CD4-positive, alpha-beta T cell treated with Interleukin-6 at 100 ng/mL for 8 hours (primary cell): Measurements from ENCODE around the gene GTF3C2.
"Not testable (repeated sequence)": the region's sequence is repeated elsewhere in the genome, so short reads cannot be mapped to it uniquely, and the experiment has no call there.

Experiments used
- DNase-seq: peaks from one replicate; pipeline ENCODE4 v3.0.0-alpha.2; 2020; ENCODE audit warnings: mixed read lengths, low spot score

Gene GTF3C2

DNA sequence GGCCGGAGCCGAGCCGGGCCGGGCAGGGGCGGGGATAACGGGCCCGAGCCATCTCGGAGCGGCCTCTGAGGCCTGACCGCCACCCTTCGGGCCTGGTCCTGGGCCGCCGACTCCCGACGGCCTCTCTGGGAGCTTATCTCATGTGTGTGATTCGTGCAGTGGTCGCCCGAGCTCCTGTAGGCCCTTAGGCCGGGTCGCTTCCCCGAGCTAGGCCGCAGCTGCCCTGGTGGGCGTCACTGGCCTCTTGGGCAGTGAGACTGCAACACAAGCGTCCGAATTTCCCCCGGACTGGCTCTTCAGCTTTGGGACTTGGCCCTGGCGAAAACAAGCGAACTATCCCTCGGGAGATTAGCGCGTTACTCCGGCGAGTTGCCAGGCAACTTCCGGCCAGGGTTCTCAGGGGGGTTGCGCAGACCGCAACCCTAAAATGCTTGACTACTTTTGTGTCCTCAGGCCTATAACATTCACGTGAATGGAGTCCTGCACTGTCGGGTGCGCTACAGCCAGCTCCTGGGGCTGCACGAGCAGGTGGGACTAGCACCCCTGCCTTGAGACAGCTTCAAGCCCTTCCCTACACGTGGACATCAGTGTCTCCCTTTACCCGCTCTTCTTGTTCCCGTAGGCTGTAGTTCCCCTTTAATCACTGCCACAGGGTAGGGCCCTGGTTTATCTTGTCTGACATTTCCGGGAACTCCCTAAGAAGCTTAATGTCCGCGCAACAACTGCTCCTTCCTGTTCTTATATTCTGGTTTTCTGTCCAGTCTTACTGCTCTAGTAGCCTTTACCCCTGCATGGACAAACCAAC is 14.5 kb upstream of the GTF3C2 start:
- no peak for DNase-seq

- DNase-seq: peak; percentile 99
Measured at GRCh38 chr2:27370026-27370815, 13.7 kb upstream of the GTF3C2 start, which contains the start of the genes EIF2B4 and SNX17. TSS of gene EIF2B4 (minus strand) at chr2:27370338. CDS start at chr2:27370314, 24 bp downstream. TSS of gene SNX17 (plus strand) at chr2:27370616. CDS start at chr2:27370744, 128 bp downstream.

DNA sequence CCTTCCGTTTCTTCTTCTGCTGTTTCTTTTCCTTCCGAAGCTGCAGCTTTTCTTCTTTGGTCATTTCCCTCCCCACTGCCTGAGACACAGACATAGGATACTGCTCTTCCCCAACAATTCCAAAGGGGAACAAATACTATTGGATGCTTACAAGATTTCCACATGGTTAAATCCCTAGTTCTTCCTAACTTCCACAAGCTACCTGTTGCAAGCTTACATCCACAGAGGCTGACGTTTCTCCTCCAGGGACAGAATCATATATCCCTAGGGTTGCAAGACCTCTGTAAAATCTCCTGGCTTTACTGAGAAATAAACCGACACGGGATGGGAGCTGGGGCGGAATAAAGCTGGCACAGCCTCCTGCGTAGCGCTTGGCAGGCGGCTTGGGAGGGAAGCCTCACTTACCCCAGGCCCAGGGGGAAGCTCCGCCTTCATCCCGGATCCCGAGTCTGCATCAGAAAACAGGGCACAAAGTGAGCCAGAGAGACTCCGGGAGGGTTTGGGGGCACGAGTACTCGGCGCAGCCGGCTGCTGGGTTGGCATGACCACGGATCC is 13.0 kb upstream of the GTF3C2 start:
- DNase-seq: no peak

DNA sequence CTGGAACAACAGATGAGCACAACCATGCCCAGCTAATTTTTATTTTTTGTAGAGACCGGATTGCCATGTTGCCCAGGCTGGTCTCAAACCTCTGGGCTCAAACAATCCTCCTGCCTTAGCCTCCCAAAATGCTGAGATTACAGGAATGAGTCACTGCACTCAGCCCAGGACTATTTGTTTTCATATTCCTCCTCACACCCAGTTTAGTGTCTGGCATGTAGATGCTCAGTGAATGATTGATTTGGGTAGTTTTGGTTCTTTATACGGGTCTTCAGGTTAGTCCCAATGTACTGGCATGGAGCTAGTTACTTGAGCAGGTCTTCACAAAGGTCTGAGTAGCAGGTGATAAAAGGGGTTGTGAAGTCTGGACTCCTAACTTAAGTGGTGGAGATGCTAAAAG is 7.4 kb upstream of the GTF3C2 start:
- no peak for DNase-seq

DNA sequence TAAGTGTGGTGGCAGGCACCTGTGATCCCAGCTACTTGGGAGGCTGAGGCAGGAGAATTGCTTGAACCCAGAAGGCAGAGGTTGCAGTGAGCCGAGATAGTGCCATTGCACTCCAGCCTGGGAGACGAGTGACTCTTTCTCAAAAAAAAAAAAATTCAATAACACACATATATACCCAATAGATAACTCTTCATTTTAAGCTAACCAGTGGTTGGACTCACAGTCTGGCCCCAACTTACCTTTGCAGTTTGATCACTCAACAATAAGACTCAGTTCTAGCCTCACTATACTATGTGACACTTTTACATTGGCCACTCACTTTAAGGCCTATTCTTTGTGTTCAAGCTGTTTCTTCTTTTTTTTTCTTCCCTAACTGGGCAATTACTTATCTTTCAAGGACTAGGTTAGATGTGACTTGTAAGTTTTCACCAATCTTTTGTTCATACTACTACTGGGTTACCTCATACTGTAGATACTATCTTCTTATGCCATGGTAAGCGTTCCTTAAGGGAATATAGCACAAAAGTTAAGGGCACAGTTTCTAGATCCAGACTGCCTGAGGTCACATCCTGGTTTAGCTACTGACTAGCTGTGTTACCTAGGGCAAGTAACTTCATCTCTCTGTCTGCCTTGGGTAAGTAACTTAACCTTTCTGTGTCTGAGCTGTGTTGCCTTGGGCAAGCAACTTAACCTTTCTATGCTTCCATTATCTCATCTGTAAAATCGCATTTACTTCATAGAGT is 6.3 kb upstream of the GTF3C2 start:
- DNase-seq: no peak

GRCh38 chr2:27356056-27356381 is 545 bp downstream of the GTF3C2 start:
- DNase-seq: peak; percentile 23

DNA sequence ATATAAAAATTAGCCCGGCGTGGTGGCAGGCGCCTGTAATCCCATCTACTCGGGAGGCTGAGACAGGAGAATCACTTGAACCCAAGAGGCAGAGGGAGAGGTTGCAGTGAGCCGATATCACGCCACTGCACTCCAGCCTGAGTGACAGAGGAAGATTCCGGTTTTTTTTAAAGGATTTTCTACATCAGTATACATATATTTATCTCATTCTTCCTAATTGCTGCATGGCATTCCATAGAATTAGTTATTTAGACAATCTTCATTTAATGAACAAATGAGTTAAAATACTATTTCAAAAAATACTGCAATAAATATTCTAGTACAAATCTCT is 2.0 kb downstream of the GTF3C2 start:
- DNase-seq: no peak

DNA sequence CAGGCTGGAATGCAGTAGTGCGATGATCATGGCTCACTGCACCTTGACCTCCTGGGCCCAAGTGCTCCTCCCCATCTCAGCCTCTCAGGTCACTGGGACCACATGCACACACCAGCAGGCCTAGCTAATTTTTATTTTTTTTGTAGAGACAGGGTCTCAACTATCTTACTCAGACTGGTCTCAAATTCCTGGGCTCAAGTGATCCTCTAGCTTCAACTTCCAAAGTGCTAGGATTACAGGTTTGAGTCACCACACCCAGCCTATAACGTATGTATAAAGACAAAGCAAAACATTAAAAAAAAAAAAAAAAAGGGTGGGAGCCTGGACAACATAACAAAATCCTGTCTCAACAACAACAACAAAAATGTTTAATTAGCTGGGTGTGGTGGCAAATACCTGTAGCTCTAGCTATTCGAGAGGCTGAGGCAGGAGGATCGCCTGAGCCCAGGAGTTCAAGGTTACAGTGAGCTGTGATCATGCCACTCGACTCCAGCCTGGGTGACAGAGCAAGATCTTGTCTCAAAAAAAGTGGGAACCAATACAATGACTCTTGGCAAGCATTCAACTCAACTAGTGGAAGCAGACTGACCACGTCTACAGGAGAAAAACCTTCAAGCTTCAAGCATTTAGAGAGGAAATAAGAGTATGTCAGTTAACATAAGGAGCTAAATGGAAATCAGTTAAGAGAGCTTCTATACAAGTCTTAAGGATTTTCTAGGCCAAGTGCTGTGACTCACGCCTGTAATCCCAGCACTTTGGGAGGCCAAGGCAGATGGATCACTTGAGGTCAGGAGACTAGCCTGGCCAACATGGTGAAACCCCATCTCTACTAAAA is 2.6 kb downstream of the GTF3C2 start:
- DNase-seq: no peak

- not testable (repeated sequence) for DNase-seq
Measured at GRCh38 chr2:27353386-27353761, 3.2 kb downstream of the GTF3C2 start.

- no peak for DNase-seq
Measured at GRCh38 chr2:27351802-27352598, 4.6 kb downstream of the GTF3C2 start.

DNA sequence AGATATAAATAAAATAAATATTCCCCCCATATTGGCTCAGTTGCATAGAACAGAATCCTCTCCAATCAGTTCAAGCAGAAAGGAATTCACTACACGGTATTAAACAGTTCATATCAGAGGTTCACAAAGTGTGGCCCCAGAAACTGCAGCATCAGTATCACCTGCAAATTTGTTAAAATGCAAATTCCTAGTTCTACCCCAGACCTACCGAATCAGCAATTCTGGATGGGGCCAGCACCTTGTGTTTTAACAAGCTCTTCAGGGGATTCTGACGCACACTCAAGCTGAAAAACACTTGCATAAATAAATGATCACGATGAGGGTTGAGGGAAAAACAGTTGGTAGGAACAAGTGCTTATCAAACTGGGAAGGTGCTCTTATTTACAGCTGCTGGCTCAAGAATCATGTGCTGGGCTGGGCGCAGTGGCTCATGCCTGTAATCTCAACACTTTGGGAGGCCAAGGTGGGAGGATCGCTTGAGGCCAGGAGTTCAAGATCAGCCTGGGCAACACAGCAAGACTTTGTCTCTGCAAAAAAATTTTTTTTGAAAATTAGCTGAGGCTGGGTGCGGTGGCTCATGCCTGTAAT is 6.4 kb downstream of the GTF3C2 start:
- no peak for DNase-seq

GRCh38 chr2:27347641-27348040 is 8.9 kb downstream of the GTF3C2 start:
- no peak for DNase-seq

GRCh38 chr2:27336173-27336572 is 20.4 kb downstream of the GTF3C2 start:
- DNase-seq: no peak

DNA sequence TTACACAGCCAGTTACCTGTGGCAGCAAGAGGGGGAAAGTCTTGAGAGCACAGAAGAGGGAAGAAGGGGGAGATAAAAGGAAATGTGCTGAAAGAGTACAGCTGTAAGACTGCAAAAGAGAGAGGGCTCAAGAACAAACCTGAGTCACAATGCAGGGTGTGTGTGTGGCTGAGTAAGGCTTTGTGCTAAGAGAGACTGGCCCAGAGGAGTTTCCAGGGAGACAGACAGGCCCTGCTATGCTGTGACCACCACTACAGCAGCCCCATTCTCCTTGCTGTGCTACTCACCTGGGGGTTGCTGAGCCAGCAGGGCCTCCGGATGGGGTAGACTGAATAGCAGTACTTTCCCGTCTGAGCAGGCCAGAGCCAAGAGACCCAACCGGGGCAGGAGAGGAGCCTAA is 21.3 kb downstream of the GTF3C2 start:
- no peak for DNase-seq

DNA sequence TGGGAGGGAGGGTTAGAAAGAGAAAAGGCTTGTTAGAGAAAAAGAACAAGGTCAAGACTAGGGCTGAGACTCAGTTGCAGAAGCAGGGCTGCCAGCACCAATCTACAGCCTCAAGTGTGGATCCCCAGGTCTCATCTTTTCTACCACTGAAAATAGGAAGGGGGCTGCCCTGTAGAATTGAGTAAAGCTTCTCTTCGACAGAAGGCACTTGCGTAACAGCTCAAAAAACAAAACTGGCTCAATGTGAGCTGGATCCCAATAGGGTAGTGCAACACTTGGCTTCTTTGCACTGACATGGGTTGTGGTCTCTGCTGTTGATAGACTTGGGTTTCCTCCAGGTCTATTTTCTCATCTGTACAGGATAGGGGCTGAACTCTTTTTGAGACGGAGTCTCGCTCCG is 31.8 kb downstream of the GTF3C2 start:
- DNase-seq: no peak

DNA sequence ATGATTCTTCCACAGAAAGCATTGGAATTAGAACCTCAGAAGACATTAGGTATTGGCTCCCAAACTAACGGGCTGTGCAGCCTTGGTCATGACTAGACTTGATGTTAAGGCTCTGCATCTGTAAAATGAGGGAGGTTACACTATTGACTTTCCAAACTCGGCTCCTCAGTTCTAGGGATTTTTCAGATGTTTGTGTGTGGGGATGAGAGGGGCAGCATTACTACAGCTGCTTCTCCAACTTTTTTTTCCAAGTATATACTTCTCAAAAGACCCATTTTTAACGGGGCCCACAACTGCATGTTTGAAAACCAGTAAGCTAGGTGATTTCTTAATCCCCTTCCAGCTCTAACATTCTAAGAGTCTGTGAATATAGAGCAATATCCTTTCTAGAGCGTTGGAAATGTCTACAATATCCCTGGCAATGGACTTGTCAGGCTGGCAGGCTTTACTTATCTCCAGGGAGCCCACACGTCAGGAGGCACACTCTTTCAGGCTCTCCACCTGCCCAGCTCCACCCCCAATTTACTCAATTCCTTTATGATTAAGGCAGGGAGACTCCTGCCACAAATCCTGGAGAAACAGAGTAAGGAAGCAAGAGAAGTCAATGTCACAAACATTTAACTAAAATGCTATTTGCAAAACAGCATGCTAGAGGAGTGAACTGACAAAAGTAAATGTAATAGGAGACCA is 32.8 kb downstream of the GTF3C2 start:
- no peak for DNase-seq

- DNase-seq: peak; percentile 84
Measured at GRCh38 chr2:27322766-27323595, 33.6 kb downstream of the GTF3C2 start, which contains the start of gene MPV17. TSS of gene MPV17 (minus strand) at chr2:27323097. CDS start at chr2:27322517, 580 bp downstream.

DNA sequence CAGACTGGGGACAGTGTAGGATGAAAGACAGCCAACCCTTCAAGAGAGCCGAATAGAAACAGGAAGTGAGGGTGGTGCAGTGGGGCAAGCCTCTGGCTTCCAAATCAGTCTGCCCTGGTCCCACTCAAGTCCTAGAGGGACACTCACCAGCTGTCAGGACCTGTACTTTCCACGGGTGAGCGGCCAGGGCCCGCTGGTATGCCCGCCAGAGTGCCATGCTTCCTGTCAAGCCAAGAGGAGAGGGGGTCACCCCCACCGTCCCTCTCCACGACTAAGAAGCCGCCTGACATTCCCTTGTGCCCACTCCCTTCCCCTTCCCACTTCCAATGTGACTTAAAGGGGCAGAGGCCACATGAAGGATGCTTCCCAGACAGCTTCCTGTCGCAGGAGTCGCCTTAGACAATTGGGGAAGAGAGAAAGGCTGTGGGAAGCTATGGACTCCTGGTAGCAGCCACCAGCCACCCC is 34.2 kb downstream of the GTF3C2 start:
- DNase-seq: no peak
